HG02623 (cell line): ENCODE data around the gene TMEM260.
A peak's percentile ranks its signal among the peaks of the same experiment; 100 is the strongest.

Experiments
- ATAC-seq: cut with Tn5 transposase; IDR thresholded peaks from one replicate; pipeline ENCODE4 v1.9.1; 2021; ENCODE audit warnings: moderate library complexity; ENCODE audit not compliant: unreplicated experiment

The TMEM260 gene

GRCh38 chr14:56579345-56580220, at the start of gene TMEM260:
TSS of gene TMEM260 (plus strand) at chr14:56579798. CDS start at chr14:56579915, 117 bp downstream.
- peak; percentile 87 for ATAC-seq

- no peak for ATAC-seq
These were observed 47.1 kb upstream of the TMEM260 start for GRCh38 chr14:56532546-56532945.

- no peak for ATAC-seq
These were observed 44.9 kb upstream of the TMEM260 start for GRCh38 chr14:56534656-56535055.

- ATAC-seq: no peak
These were observed 39.7 kb upstream of the TMEM260 start for GRCh38 chr14:56539862-56540261.

GRCh38 chr14:56543436-56543835, 36.2 kb upstream of the TMEM260 start:
- ATAC-seq: no peak

- no peak for ATAC-seq
These were observed 29.9 kb upstream of the TMEM260 start for GRCh38 chr14:56549721-56550120.

- no peak for ATAC-seq
These were observed 27.0 kb upstream of the TMEM260 start for GRCh38 chr14:56552615-56553014.

GRCh38 chr14:56554301-56554700, 25.3 kb upstream of the TMEM260 start:
- ATAC-seq: no peak

GRCh38 chr14:56555921-56556570, 23.6 kb upstream of the TMEM260 start:
- ATAC-seq: no peak

GRCh38 chr14:56559182-56559581, 20.4 kb upstream of the TMEM260 start:
- no peak for ATAC-seq

- ATAC-seq: no peak
These were observed 18.0 kb upstream of the TMEM260 start for GRCh38 chr14:56561606-56562005.

- no peak for ATAC-seq
These were observed 16.7 kb upstream of the TMEM260 start for GRCh38 chr14:56562883-56563282.

- ATAC-seq: no peak
These were observed 10.4 kb upstream of the TMEM260 start for GRCh38 chr14:56569174-56569573.

GRCh38 chr14:56570295-56570694, 9.3 kb upstream of the TMEM260 start:
- ATAC-seq: no peak

GRCh38 chr14:56580221-56580711, 668 bp downstream of the TMEM260 start:
- peak; percentile 35 for ATAC-seq

- ATAC-seq: no peak
These were observed 1.6 kb downstream of the TMEM260 start for GRCh38 chr14:56581041-56581727.

GRCh38 chr14:56585461-56586084, 6.0 kb downstream of the TMEM260 start:
- ATAC-seq: no peak

GRCh38 chr14:56587701-56588100, 8.1 kb downstream of the TMEM260 start:
- ATAC-seq: no peak

- ATAC-seq: no peak
These were observed 10.9 kb downstream of the TMEM260 start for GRCh38 chr14:56590535-56590960.

GRCh38 chr14:56592746-56593544, 13.3 kb downstream of the TMEM260 start:
- no peak for ATAC-seq
